SK-N-MC (cell line): Measurements from ENCODE around the gene CA10.

Source experiments
- DNase-seq: peaks from one replicate; pipeline ENCODE4 v3.0.0-alpha.2; 2011; ENCODE audit warnings: low read depth, low spot score
- H3K27ac ChIP-seq: fragments of 200-600 bp; sonication (generic); 2 replicates; pipeline ENCODE4 v1.5.1; 2016; ENCODE audit warnings: mixed run types
- H3K36me3 ChIP-seq: fragments of 200-600 bp; sonication (generic); 2 replicates; pipeline ENCODE4 v1.6.1; 2017; ENCODE audit warnings: antibody characterized with exemption, low read length, mixed read lengths; ENCODE audit not compliant: insufficient read depth
- H3K4me3 ChIP-seq: fragments of 200-600 bp; sonication (generic); 2 replicates; pipeline ENCODE4 v1.5.1; 2016
- H3K9ac ChIP-seq: fragments of 200-600 bp; sonication (generic); 2 replicates; pipeline ENCODE4 v1.8.0; 2017; ENCODE audit warnings: mixed run types, mixed read lengths; ENCODE audit not compliant: insufficient read length
- H3K9me3 ChIP-seq: fragments of 200-600 bp; sonication (generic); 2 replicates; pipeline ENCODE4 v1.6.1; 2017; ENCODE audit warnings: low read depth, mild to moderate bottlenecking, antibody characterized with exemption, low read length, moderate library complexity, mixed read lengths
- EZH2 ChIP-seq: fragments of 200-600 bp; sonication (generic); IDR thresholded peaks from one replicate; pipeline ENCODE4 v1.6.1; 2017; ENCODE audit warnings: antibody characterized with exemption
- FOXP2 ChIP-seq: optimal IDR thresholded peaks from 2 replicates; pipeline ENCODE3; 2011; ENCODE audit warnings: mild to moderate bottlenecking, moderate library complexity; ENCODE audit not compliant: insufficient read depth; ENCODE audit errors: extremely low read length, control extremely low read depth
- POLR2AphosphoS5 ChIP-seq: IDR thresholded peaks from 2 replicates; pipeline ENCODE4 v1.6.1; 2012; ENCODE audit warnings: mild to moderate bottlenecking, low read depth, low read length, borderline replicate concordance

Gene CA10

GRCh38 chr17:51643702-51644490 is 514.6 kb downstream of the CA10 start:
- H3K9me3 ChIP-seq: no peaks in the 10 kb centered on the region
- no peak for DNase-seq
- H3K36me3 ChIP-seq: no peaks in the 10 kb centered on the region
- no peak overlapping the region for H3K9ac ChIP-seq
- TF ChIP-seq POLR2AphosphoS5: no peak
- no peak for TF ChIP-seq EZH2
- no peak for TF ChIP-seq FOXP2
- H3K27ac ChIP-seq: no peak overlapping the region
- no peak overlapping the region for H3K4me3 ChIP-seq

- TF ChIP-seq EZH2 (no peak), FOXP2 (no peak), POLR2AphosphoS5 (no peak)
- H3K27ac ChIP-seq: no peak overlapping the region
- no peaks in the 10 kb centered on the region for H3K36me3 ChIP-seq
- no peak for DNase-seq
- no peaks in the 10 kb centered on the region for H3K9me3 ChIP-seq
- no peak overlapping the region for H3K9ac ChIP-seq
- H3K4me3 ChIP-seq: no peak overlapping the region
These were observed 516.5 kb downstream of the CA10 start for GRCh38 chr17:51642029-51642428.

- Histone ChIP-seq H3K9ac (no peak overlapping the region), H3K36me3 (no peaks in the 10 kb centered on the region), H3K27ac (no peak overlapping the region), H3K4me3 (no peak overlapping the region), H3K9me3 (no peaks in the 10 kb centered on the region)
- TF ChIP-seq EZH2: no peak
- no peak for TF ChIP-seq FOXP2
- no peak for TF ChIP-seq POLR2AphosphoS5
- DNase-seq: no peak
These were observed 518.3 kb downstream of the CA10 start for GRCh38 chr17:51640108-51640622.

- TF ChIP-seq FOXP2: no peak
- TF ChIP-seq EZH2: no peak
- no peak for TF ChIP-seq POLR2AphosphoS5
- Histone ChIP-seq H3K27ac (no peak overlapping the region), H3K4me3 (no peak overlapping the region), H3K9ac (no peak overlapping the region), H3K9me3 (no peaks in the 10 kb centered on the region), H3K36me3 (no peaks in the 10 kb centered on the region)
- no peak for DNase-seq
These were observed 519.5 kb downstream of the CA10 start for GRCh38 chr17:51638971-51639370.

GRCh38 chr17:51636291-51636690 is 522.2 kb downstream of the CA10 start:
- Histone ChIP-seq H3K36me3 (no peaks in the 10 kb centered on the region), H3K27ac (no peak overlapping the region), H3K9ac (no peak overlapping the region), H3K9me3 (no peaks in the 10 kb centered on the region), H3K4me3 (no peak overlapping the region)
- TF ChIP-seq FOXP2 (no peak), EZH2 (no peak), POLR2AphosphoS5 (no peak)
- no peak for DNase-seq

- H3K36me3 ChIP-seq: no peaks in the 10 kb centered on the region
- H3K27ac ChIP-seq: no peak overlapping the region
- no peak for DNase-seq
- H3K9ac ChIP-seq: no peak overlapping the region
- no peak for TF ChIP-seq FOXP2
- no peak for TF ChIP-seq POLR2AphosphoS5
- no peaks in the 10 kb centered on the region for H3K9me3 ChIP-seq
- no peak overlapping the region for H3K4me3 ChIP-seq
These were observed 528.3 kb downstream of the CA10 start for GRCh38 chr17:51630101-51630671.

GRCh38 chr17:51629232-51629631 is 529.3 kb downstream of the CA10 start:
- TF ChIP-seq POLR2AphosphoS5 (no peak), FOXP2 (no peak), EZH2 (no peak)
- H3K27ac ChIP-seq: no peak overlapping the region
- no peaks in the 10 kb centered on the region for H3K36me3 ChIP-seq
- DNase-seq: no peak
- no peaks in the 10 kb centered on the region for H3K9me3 ChIP-seq
- no peak overlapping the region for H3K9ac ChIP-seq
- H3K4me3 ChIP-seq: no peak overlapping the region

- DNase-seq: no peak
- H3K9me3 ChIP-seq: no peaks in the 10 kb centered on the region
- H3K4me3 ChIP-seq: no peak overlapping the region
- no peak for TF ChIP-seq EZH2
- H3K27ac ChIP-seq: no peak overlapping the region
- no peaks in the 10 kb centered on the region for H3K36me3 ChIP-seq
- no peak overlapping the region for H3K9ac ChIP-seq
These were observed 530.7 kb downstream of the CA10 start for GRCh38 chr17:51627779-51628178.
